ENCODE results near the gene MORF4L1. TPM values are rescaled to one million over a fixed set of nuclear protein-coding genes. Genes with fewer than 3 reads are reported as not detected.
"Not testable (repeated sequence)": the region's sequence is repeated elsewhere in the genome, so short reads cannot be mapped to it uniquely, and the experiment has no call there.

MORF4L1 gene, protein sequence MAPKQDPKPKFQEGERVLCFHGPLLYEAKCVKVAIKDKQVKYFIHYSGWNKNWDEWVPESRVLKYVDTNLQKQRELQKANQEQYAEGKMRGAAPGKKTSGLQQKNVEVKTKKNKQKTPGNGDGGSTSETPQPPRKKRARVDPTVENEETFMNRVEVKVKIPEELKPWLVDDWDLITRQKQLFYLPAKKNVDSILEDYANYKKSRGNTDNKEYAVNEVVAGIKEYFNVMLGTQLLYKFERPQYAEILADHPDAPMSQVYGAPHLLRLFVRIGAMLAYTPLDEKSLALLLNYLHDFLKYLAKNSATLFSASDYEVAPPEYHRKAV
- 103 TPM for total RNA-seq

DNA sequence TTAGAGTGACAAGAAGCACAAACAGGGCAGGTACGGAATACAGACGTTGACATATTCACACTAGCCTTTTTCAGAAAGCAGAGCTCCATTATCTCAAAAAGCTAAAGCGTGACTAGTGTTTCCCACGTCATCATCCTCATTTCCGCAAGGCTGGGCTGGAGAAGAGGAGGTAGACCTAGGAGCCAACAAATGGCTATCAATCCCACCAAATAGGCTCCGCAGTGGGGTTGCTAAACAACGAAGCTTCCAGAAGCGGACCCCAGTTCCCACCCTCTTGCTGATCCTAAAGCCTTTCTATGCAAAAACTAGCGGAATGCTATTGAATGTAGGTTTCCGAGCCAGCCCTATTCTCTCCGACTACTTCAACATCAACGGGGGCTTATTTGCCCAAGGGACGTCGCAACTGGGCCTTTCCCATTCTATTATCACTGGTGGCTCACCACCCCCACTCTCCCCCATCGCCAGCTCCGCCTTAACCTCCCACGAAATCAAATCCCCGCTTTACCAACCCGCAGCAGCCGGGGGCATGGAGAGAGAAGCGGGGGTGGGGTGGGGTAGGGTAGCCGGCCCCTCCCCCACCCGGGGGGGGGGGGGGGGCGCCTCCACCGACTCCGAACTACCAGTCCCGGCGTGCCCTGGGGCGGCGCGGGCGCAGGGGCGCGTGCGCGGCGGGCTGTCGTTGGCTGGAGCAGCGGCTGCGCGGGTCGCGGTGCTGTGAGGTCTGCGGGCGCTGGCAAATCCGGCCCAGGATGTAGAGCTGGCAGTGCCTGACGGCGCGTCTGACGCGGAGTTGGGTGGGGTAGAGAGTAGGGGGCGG lies at the start of gene MORF4L1:
TSS of gene MORF4L1 (plus strand) at position 736 of the 817 bp plus-strand sequence. CDS start 128 bp downstream, outside the sequence.
- peak; percentile 90 to 97 (median 97) for DNase-seq (ENCODE audit: low read depth in 2 of 3, low spot score in 2 of 3)

GRCh38 chr15:78828920-78829319 lies 43.8 kb upstream of the MORF4L1 start:
- DNase-seq (ENCODE audit: low read depth in 2 of 3, low spot score in 2 of 3) = no peak

- peak in 2 of 3 donors; percentile 18 to 21 for DNase-seq (ENCODE audit: low read depth in 2 of 3, low spot score in 2 of 3)
These were observed 42.0 kb upstream of the MORF4L1 start for GRCh38 chr15:78830514-78831228.

GRCh38 chr15:78831229-78832207 lies 41.2 kb upstream of the MORF4L1 start:
- no peak for DNase-seq (ENCODE audit: low read depth in 2 of 3, low spot score in 2 of 3)

GRCh38 chr15:78836333-78836732 lies 36.4 kb upstream of the MORF4L1 start:
- DNase-seq (ENCODE audit: low read depth in 2 of 3, low spot score in 2 of 3) = no peak

- no peak for DNase-seq (ENCODE audit: low read depth in 2 of 3, low spot score in 2 of 3)
These were observed 35.6 kb upstream of the MORF4L1 start for GRCh38 chr15:78837131-78837530.

- DNase-seq (ENCODE audit: low read depth in 2 of 3, low spot score in 2 of 3) = no peak
These were observed 35.1 kb upstream of the MORF4L1 start for GRCh38 chr15:78837543-78837942.

DNA sequence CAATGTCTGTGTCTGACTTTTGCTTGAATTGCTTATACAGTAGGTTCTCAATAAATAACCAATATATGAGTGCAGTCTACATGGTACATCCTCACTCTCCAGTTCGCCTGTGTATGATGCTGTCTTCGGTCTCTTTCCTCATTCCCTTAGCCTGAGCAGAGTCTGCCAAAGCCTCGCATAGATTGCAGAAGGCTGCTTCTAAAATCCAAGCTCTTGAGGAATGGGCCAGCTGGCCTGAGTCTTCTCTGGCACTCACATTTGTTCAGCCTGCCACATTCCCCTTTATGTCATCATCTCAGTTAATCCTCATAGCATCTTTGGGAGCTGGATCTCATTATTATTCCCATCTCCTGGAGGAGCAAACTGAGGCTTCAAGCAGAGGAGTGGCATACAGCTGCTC lies 34.2 kb upstream of the MORF4L1 start:
- no peak for DNase-seq (ENCODE audit: low read depth in 2 of 3, low spot score in 2 of 3)

- not testable (repeated sequence) for DNase-seq (ENCODE audit: low read depth in 2 of 3, low spot score in 2 of 3)
These were observed 33.5 kb upstream of the MORF4L1 start for GRCh38 chr15:78839151-78839550.

DNA sequence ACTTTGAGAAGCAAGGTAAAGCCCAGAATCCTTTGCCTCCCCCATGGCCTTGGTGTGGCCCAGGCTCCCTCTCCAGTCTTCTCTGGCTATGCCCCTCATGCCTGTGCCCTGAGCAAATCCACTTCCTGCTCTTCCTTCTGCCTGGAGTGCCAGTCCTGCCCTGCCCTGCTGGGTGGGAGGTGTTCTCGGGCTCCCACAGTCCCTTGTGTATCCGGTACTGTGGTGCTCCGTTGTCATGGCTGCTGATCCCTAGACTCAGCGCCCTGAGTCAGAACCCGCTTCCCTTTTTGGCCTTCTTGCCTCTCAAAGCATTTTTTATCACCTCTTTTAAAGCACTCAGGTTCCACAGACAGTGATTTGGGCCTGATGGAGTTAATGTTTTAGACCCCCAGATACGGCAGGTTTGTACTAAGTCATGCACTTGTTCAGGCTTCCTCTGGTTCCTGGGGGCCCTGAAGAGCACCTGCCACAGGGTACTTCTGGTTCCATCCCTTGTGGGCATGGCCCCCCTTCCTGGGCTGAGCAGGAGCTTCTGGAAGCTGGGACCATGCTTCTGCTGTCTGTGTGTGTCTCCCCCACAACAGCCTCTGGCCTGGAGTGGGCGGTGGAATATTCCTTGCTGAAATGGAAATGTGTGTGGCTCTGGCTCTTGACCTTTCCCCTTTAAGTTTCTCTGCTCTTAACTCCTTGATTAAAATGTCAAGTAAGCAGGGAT lies 31.9 kb upstream of the MORF4L1 start:
- peak in 1 of 3 donors; percentile 7 for DNase-seq (ENCODE audit: low read depth in 2 of 3, low spot score in 2 of 3)

DNA sequence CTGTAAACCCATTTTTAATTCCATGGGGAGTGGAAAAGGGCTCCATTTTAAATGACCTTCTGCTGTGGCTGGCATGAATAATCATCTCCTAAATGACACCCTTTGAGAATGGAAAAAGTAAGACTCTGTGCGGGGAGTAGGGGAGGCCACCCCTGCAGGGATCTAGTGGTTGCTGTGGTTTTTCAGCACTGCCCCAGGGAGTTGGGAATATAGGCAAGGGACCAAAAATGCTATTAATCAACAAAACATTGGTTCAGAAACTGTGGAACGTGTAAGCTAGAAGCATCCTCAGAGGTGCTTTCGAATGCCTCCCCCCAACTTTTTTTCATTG lies 31.3 kb upstream of the MORF4L1 start:
- no peak for DNase-seq (ENCODE audit: low read depth in 2 of 3, low spot score in 2 of 3)

DNA sequence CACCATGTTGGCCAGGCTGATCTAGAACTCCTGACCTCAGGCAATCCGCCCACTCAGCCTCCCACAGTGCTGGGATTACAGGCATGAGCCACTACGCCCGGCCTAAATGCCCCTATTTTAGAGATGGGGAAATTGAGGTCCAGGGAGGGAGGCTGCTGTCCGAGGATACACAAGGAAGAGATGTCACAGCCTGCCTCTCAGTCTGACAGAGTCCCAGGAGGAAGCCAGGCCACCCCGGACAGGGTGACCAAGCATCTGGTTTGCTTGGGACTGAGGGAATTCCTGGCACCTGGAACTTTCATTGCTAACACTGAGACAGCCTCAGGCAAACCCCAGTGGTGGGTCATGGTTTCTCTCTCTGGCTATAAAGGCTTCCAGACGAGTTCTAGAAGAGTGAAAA lies 30.8 kb upstream of the MORF4L1 start:
- no peak for DNase-seq (ENCODE audit: low read depth in 2 of 3, low spot score in 2 of 3)

- no peak for DNase-seq (ENCODE audit: low read depth in 2 of 3, low spot score in 2 of 3)
These were observed 30.2 kb upstream of the MORF4L1 start for GRCh38 chr15:78842519-78842918.

DNA sequence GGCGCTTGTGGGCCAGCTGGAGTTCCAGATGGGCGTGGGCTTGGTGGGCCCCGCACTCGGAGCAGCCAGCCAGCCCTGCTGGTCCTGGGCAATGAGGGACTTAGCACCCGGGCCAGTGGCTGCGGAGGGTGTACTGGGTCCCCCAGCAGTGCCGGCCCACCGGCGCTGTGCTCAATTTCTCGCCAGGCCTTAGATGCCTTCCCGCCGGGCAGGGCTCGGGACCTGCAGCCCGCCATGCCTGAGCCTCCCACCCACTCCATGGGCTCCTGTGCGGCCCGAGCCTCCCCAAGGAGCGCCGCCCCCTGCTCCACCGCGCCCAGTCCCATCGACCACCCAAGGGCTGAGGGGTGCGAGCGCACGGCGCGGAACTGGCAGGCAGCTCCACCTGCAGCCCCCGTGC lies 25.8 kb upstream of the MORF4L1 start:
- DNase-seq (ENCODE audit: low read depth in 2 of 3, low spot score in 2 of 3) = not testable (repeated sequence)

DNA sequence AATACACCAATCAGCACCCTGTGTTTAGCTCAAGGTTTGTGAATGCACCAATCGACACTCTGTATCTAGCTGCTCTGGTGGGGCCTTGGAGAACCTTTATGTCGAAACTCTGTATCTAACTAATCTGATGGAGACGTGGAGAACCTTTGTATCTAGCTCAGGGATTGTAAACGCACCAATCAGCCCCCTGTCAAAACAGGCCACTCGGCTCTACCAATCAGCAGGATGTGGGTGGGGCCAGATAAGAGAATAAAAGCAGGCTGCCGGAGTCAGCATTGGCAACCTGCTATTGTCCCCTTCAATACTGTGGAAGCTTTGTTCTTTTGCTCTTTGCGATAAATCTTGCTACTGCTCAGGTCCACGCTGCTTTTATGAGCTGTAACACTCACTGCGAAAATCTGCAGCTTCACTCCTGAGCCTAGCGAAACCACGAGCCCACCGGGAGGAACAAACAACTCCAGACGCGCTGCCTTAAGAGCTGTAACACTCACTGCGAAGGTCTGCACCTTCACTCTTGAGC lies 25.2 kb upstream of the MORF4L1 start:
- DNase-seq (ENCODE audit: low read depth in 2 of 3, low spot score in 2 of 3) = not testable (repeated sequence)

DNA sequence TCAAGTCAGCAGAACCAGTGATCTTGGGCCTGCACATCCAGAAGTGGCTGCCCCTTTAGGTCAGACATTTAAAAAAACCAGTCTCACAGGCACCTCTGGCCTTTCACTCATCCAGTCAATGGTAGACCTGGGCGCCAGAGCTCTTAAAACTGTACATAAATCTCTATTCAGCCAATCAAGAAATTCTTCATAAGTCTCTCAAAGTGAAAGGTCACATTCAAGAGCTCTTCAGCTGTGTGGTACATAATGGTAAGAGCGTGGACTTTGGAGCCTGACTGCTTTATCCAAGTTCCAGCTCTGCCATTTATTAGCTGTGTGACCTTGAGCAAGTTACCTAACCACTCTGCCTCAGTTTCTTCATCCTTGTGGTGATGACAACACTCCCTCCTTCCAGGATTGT lies 22.3 kb upstream of the MORF4L1 start:
- no peak for DNase-seq (ENCODE audit: low read depth in 2 of 3, low spot score in 2 of 3)

DNA sequence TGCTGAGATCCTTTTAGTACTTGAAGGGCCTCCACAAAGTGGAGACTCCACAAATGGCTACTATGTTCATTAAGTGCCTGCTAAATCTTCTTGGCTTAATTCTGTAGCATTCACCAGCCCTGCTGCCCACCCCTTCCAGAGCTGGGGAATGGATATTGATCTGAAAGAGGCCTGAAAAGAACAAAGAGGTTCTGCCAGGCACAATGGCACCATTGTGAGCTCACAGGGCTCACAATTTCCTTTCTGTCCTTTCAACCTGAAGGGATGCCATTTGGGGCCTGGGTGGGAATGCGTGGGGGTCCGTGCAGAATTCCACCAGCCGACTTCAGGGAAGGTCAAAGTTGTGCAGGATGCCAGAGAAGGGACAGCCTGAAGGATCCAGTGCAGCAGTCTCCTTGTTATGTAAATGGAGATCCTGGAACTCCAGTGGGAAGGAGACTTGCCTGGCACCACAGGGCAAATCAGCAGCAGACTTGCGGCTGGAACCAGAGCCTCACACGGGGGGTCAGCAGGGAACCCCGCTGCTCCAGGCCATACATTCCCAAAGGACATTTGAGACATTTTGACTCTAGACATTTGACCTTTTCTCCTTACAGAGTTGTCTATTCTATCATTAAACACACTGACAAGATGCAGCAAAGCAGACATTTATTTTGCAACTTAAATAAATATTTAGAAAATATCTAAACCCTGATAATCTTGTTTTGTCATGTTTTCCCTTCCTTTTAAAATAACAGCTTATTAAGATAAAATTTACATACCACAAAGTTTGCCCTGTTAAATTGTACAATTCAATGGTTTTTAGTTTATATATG lies 21.5 kb upstream of the MORF4L1 start:
- no peak for DNase-seq (ENCODE audit: low read depth in 2 of 3, low spot score in 2 of 3)

GRCh38 chr15:78853500-78853899 lies 19.2 kb upstream of the MORF4L1 start:
- no peak for DNase-seq (ENCODE audit: low read depth in 2 of 3, low spot score in 2 of 3)

Data from hematopoietic multipotent progenitor cell (in vitro differentiated cells).